SK-N-MC (cell line): ENCODE measurements around the gene MAD2L1BP.

ENCODE experiments used
- DNase-seq: peaks from one replicate; pipeline ENCODE4 v3.0.0-alpha.2; 2011; ENCODE audit warnings: low read depth, low spot score
- H3K27ac ChIP-seq: fragments of 200-600 bp; sonication (generic); 2 replicates; pipeline ENCODE4 v1.5.1; 2016; ENCODE audit warnings: mixed run types
- H3K36me3 ChIP-seq: fragments of 200-600 bp; sonication (generic); 2 replicates; pipeline ENCODE4 v1.6.1; 2017; ENCODE audit warnings: antibody characterized with exemption, low read length, mixed read lengths; ENCODE audit not compliant: insufficient read depth
- H3K4me3 ChIP-seq: fragments of 200-600 bp; sonication (generic); 2 replicates; pipeline ENCODE4 v1.5.1; 2016
- H3K9ac ChIP-seq: fragments of 200-600 bp; sonication (generic); 2 replicates; pipeline ENCODE4 v1.8.0; 2017; ENCODE audit warnings: mixed run types, mixed read lengths; ENCODE audit not compliant: insufficient read length
- H3K9me3 ChIP-seq: fragments of 200-600 bp; sonication (generic); 2 replicates; pipeline ENCODE4 v1.6.1; 2017; ENCODE audit warnings: low read depth, mild to moderate bottlenecking, antibody characterized with exemption, low read length, moderate library complexity, mixed read lengths
- EZH2 ChIP-seq: fragments of 200-600 bp; sonication (generic); IDR thresholded peaks from one replicate; pipeline ENCODE4 v1.6.1; 2017; ENCODE audit warnings: antibody characterized with exemption
- FOXP2 ChIP-seq: optimal IDR thresholded peaks from 2 replicates; pipeline ENCODE3; 2011; ENCODE audit warnings: mild to moderate bottlenecking, moderate library complexity; ENCODE audit not compliant: insufficient read depth; ENCODE audit errors: extremely low read length, control extremely low read depth
- POLR2AphosphoS5 ChIP-seq: IDR thresholded peaks from 2 replicates; pipeline ENCODE4 v1.6.1; 2012; ENCODE audit warnings: mild to moderate bottlenecking, low read depth, low read length, borderline replicate concordance

Gene MAD2L1BP

GRCh38 chr6:43622541-43622940 is 13.1 kb upstream of the MAD2L1BP start:
- H3K4me3 ChIP-seq = no peak overlapping the region
- no peak overlapping the region for H3K27ac ChIP-seq
- no peaks in the 10 kb centered on the region for H3K9me3 ChIP-seq
- H3K9ac ChIP-seq = no peak overlapping the region
- TF ChIP-seq POLR2AphosphoS5 (no peak), FOXP2 (no peak), EZH2 (no peak)
- H3K36me3 ChIP-seq = peaks cover 62% of the 10 kb centered on the region
- no peak for DNase-seq

GRCh38 chr6:43623880-43624785 is 11.5 kb upstream of the MAD2L1BP start:
- no peak overlapping the region for H3K27ac ChIP-seq
- H3K9ac ChIP-seq = no peak overlapping the region
- H3K36me3 ChIP-seq = peaks cover 62% of the 10 kb centered on the region
- H3K4me3 ChIP-seq = no peak overlapping the region
- TF ChIP-seq EZH2 = no peak
- TF ChIP-seq POLR2AphosphoS5 = no peak
- TF ChIP-seq FOXP2 = no peak
- no peaks in the 10 kb centered on the region for H3K9me3 ChIP-seq
- no peak for DNase-seq

GRCh38 chr6:43624786-43625288 is 10.8 kb upstream of the MAD2L1BP start:
- H3K9me3 ChIP-seq = no peaks in the 10 kb centered on the region
- TF ChIP-seq FOXP2 = no peak
- no peak for TF ChIP-seq EZH2
- no peak for TF ChIP-seq POLR2AphosphoS5
- no peak overlapping the region for H3K4me3 ChIP-seq
- no peak overlapping the region for H3K9ac ChIP-seq
- H3K36me3 ChIP-seq = peaks cover 61% of the 10 kb centered on the region
- no peak for DNase-seq
- no peak overlapping the region for H3K27ac ChIP-seq

GRCh38 chr6:43625393-43625992 is 10.1 kb upstream of the MAD2L1BP start:
- peaks cover 58% of the 10 kb centered on the region for H3K36me3 ChIP-seq
- H3K9ac ChIP-seq = no peak overlapping the region
- H3K4me3 ChIP-seq = no peak overlapping the region
- H3K9me3 ChIP-seq = no peaks in the 10 kb centered on the region
- DNase-seq = no peak
- H3K27ac ChIP-seq = no peak overlapping the region
- TF ChIP-seq POLR2AphosphoS5 = no peak
- no peak for TF ChIP-seq EZH2
- no peak for TF ChIP-seq FOXP2

- TF ChIP-seq POLR2AphosphoS5 (no peak; the same call in 1 of the 2 replicates), FOXP2 (no peak), EZH2 (no peak)
- Histone ChIP-seq H3K27ac (no peak overlapping the region), H3K36me3 (peaks cover 41% of the 10 kb centered on the region), H3K9ac (no peak overlapping the region), H3K4me3 (no peak overlapping the region), H3K9me3 (no peaks in the 10 kb centered on the region)
- no peak for DNase-seq
These were observed 8.4 kb upstream of the MAD2L1BP start for GRCh38 chr6:43627008-43627825.

GRCh38 chr6:43628393-43629103 is 7.1 kb upstream of the MAD2L1BP start:
- TF ChIP-seq POLR2AphosphoS5 = no peak; the same call in 1 of the 2 replicates
- no peak for TF ChIP-seq FOXP2
- TF ChIP-seq EZH2 = no peak
- Histone ChIP-seq H3K36me3 (peaks cover 28% of the 10 kb centered on the region), H3K27ac (peak overlapping the region; percentile 59; the same call in 1 of the 2 replicates), H3K4me3 (peak overlapping the region; percentile 82), H3K9me3 (no peaks in the 10 kb centered on the region), H3K9ac (peak overlapping the region; percentile 85)
- no peak for DNase-seq

- no peaks in the 10 kb centered on the region for H3K9me3 ChIP-seq
- H3K9ac ChIP-seq = peak within 1 kb of the TSS; percentile 90
- H3K27ac ChIP-seq = peak within 1 kb of the TSS; percentile 95
- DNase-seq = peak; percentile 75
- H3K36me3 ChIP-seq = peaks cover 22% of the 10 kb centered on the region
- peak within 1 kb of the TSS; percentile 82 for H3K4me3 ChIP-seq
- TF ChIP-seq FOXP2 (no peak), EZH2 (no peak), POLR2AphosphoS5 (no peak)
These were observed 6.5 kb upstream of the MAD2L1BP start, which contains the start of gene GTPBP2 for GRCh38 chr6:43629104-43629504. TSS of gene GTPBP2 (minus strand) at chr6:43629264. CDS start at chr6:43629162, 102 bp downstream.
